ENCODE data around the gene CIDEB. TPM values are rescaled to one million over a fixed set of nuclear protein-coding genes. Genes with fewer than 3 reads are reported as not detected.

Gene CIDEB
- total and polyA plus RNA-seq, 2 of the 13 experiments (the other 11 are each of a cell fraction or from before 2014, with no cell fraction given): 35.8 to 110 TPM

DNA sequence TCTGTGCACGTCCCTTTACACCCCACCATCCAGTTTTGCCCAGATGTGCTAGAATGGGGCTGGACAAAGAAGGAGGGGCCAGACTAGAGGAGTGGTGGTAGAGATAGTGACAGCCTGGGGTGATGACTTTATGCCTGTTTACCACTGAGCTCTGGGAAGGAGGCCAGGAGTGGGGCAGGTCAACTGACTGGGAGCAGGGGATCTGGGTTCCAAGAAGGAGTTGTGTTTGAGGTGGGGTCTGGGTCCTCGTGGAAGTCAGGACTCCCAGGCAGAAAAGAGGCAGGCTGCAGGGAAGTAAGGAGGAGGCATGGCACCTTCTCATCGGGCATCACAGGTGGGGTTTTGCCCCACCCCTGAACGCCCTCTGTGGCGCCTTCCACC lies 2.5 kb upstream of the CIDEB start (continued):
- TF ChIP-seq ZNF724P (CRISPR knock-in tag; IDR thresholded peaks at IDR 0.05; ENCODE audit: borderline replicate concordance) (0 out of 2 replicates have a peak, but pooled peaks have one; percentile 60), ZNF468 (CRISPR knock-in tag; IDR thresholded peaks at IDR 0.05) (no peak), GLI4 (CRISPR knock-in tag; IDR thresholded peaks at IDR 0.05; ENCODE audit: borderline replicate concordance) (no peak), NFKBIZ (CRISPR knock-in tag; IDR thresholded peaks at IDR 0.05) (no peak), ZNF605 (CRISPR knock-in tag; IDR thresholded peaks at IDR 0.05) (no peak), ATF7 (IDR thresholded peaks at IDR 0.05) (no peak), ATF7 (CRISPR knock-in tag; IDR thresholded peaks at IDR 0.05) (no peak), WIZ (CRISPR knock-in tag; IDR thresholded peaks at IDR 0.05) (no peak), ZSCAN22 (CRISPR knock-in tag; IDR thresholded peaks at IDR 0.05) (no peak), ZIK1 (CRISPR knock-in tag; IDR thresholded peaks at IDR 0.05; ENCODE audit: borderline replicate concordance, low read depth) (no peak), ZNF577 (CRISPR knock-in tag; IDR thresholded peaks at IDR 0.05; ENCODE audit: borderline replicate concordance, low read depth) (no peak), ZNF430 (CRISPR knock-in tag; IDR thresholded peaks at IDR 0.05) (no peak), ZNF138 (CRISPR knock-in tag; IDR thresholded peaks at IDR 0.05; ENCODE audit: low read depth) (no peak), SALL1 (CRISPR knock-in tag; IDR thresholded peaks at IDR 0.05) (peak; percentile 40; the same call in 1 of the 2 replicates), POLR2AphosphoS5 (IDR thresholded peaks at IDR 0.05; ENCODE audit: low read depth, low read length) (peak; percentile 23; the same call in 1 of the 2 replicates)
- TF ChIP-seq, protein P1, sequence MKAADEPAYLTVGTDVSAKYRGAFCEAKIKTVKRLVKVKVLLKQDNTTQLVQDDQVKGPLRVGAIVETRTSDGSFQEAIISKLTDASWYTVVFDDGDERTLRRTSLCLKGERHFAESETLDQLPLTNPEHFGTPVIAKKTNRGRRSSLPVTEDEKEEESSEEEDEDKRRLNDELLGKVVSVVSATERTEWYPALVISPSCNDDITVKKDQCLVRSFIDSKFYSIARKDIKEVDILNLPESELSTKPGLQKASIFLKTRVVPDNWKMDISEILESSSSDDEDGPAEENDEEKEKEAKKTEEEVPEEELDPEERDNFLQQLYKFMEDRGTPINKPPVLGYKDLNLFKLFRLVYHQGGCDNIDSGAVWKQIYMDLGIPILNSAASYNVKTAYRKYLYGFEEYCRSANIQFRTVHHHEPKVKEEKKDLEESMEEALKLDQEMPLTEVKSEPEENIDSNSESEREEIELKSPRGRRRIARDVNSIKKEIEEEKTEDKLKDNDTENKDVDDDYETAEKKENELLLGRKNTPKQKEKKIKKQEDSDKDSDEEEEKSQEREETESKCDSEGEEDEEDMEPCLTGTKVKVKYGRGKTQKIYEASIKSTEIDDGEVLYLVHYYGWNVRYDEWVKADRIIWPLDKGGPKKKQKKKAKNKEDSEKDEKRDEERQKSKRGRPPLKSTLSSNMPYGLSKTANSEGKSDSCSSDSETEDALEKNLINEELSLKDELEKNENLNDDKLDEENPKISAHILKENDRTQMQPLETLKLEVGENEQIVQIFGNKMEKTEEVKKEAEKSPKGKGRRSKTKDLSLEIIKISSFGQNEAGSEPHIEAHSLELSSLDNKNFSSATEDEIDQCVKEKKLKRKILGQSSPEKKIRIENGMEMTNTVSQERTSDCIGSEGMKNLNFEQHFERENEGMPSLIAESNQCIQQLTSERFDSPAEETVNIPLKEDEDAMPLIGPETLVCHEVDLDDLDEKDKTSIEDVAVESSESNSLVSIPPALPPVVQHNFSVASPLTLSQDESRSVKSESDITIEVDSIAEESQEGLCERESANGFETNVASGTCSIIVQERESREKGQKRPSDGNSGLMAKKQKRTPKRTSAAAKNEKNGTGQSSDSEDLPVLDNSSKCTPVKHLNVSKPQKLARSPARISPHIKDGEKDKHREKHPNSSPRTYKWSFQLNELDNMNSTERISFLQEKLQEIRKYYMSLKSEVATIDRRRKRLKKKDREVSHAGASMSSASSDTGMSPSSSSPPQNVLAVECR (CRISPR knock-in tag; IDR thresholded peaks at IDR 0.05; ENCODE audit: borderline replicate concordance): no peak
- TF ChIP-seq, protein P2, sequence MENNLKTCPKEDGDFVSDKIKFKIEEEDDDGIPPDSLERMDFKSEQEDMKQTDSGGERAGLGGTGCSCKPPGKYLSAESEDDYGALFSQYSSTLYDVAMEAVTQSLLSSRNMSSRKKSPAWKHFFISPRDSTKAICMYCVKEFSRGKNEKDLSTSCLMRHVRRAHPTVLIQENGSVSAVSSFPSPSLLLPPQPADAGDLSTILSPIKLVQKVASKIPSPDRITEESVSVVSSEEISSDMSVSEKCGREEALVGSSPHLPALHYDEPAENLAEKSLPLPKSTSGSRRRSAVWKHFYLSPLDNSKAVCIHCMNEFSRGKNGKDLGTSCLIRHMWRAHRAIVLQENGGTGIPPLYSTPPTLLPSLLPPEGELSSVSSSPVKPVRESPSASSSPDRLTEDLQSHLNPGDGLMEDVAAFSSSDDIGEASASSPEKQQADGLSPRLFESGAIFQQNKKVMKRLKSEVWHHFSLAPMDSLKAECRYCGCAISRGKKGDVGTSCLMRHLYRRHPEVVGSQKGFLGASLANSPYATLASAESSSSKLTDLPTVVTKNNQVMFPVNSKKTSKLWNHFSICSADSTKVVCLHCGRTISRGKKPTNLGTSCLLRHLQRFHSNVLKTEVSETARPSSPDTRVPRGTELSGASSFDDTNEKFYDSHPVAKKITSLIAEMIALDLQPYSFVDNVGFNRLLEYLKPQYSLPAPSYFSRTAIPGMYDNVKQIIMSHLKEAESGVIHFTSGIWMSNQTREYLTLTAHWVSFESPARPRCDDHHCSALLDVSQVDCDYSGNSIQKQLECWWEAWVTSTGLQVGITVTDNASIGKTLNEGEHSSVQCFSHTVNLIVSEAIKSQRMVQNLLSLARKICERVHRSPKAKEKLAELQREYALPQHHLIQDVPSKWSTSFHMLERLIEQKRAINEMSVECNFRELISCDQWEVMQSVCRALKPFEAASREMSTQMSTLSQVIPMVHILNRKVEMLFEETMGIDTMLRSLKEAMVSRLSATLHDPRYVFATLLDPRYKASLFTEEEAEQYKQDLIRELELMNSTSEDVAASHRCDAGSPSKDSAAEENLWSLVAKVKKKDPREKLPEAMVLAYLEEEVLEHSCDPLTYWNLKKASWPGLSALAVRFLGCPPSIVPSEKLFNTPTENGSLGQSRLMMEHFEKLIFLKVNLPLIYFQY (CRISPR knock-in tag; IDR thresholded peaks at IDR 0.05; ENCODE audit: borderline replicate concordance): no peak
- TF ChIP-seq, protein P3, sequence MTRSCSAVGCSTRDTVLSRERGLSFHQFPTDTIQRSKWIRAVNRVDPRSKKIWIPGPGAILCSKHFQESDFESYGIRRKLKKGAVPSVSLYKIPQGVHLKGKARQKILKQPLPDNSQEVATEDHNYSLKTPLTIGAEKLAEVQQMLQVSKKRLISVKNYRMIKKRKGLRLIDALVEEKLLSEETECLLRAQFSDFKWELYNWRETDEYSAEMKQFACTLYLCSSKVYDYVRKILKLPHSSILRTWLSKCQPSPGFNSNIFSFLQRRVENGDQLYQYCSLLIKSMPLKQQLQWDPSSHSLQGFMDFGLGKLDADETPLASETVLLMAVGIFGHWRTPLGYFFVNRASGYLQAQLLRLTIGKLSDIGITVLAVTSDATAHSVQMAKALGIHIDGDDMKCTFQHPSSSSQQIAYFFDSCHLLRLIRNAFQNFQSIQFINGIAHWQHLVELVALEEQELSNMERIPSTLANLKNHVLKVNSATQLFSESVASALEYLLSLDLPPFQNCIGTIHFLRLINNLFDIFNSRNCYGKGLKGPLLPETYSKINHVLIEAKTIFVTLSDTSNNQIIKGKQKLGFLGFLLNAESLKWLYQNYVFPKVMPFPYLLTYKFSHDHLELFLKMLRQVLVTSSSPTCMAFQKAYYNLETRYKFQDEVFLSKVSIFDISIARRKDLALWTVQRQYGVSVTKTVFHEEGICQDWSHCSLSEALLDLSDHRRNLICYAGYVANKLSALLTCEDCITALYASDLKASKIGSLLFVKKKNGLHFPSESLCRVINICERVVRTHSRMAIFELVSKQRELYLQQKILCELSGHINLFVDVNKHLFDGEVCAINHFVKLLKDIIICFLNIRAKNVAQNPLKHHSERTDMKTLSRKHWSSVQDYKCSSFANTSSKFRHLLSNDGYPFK (CRISPR knock-in tag; IDR thresholded peaks at IDR 0.05; ENCODE audit: borderline replicate concordance): 0 out of 2 replicates have a peak, but pooled peaks have one; percentile 9
- TF ChIP-seq, protein P4, sequence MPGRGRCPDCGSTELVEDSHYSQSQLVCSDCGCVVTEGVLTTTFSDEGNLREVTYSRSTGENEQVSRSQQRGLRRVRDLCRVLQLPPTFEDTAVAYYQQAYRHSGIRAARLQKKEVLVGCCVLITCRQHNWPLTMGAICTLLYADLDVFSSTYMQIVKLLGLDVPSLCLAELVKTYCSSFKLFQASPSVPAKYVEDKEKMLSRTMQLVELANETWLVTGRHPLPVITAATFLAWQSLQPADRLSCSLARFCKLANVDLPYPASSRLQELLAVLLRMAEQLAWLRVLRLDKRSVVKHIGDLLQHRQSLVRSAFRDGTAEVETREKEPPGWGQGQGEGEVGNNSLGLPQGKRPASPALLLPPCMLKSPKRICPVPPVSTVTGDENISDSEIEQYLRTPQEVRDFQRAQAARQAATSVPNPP (CRISPR knock-in tag; IDR thresholded peaks at IDR 0.05): no peak

Measured in HepG2 (cell line).